Activated CD8-positive, alpha-beta memory T cell treated with anti-CD3 and anti-CD28 coated beads, Interleukin-2, amount 50 U/mL, for 48 hours (primary cell): ENCODE measurements around the gene IQGAP2.

ENCODE experiments used
- DNase-seq: peaks from one replicate; pipeline ENCODE4 v3.0.0-alpha.2; 2020

IQGAP2 gene

GRCh38 chr5:76620166-76620565, 217.1 kb downstream of the IQGAP2 start:
- DNase-seq, result no peak

DNA sequence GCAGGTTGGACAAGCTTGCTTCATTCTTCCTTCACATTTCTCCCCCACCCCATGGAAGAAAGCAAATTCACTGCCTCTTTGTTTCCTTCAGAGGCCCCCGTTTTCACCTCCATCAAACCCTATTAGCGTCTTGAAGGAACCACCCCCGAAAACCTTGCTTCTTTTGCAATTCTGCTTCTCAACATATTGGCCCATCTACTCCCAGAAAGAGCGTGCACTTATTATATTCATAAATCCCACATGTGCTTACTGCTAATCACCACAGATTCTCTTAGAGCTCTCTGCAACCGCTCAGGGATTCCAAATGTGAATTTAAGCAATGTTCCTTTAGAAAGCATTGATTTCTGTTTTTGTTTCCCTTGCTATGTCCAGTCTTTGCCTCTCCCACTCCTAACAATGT, 219.0 kb downstream of the IQGAP2 start:
- DNase-seq, result no peak

DNA sequence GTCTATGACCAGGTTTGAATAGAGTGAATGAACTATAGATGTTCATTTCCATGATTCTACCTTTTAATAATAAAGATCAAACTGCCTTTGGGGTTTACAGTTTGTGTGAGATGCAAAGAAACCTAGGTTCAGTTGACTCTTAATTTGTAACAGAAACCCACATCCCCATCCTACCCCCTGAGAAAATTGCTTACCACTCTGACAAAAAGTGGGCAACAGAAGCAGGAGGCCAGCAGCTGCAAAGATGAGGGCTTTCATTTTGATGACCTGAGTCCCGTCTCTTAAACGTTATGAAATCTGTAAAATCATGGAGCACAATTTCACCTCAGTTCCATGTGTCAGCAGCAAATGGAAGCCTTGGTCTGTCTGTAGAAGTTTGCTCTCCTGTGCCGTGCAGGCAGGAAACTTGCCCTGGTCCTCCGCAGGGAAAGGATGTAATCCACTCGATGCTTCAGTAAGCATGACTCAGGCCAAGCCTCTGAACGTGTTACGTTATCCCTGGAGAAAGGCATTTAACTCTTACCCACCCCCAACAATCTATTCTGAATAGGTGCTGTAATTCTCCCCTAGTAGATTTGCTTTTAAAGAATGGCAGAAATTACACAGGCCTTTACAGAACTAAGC, 220.0 kb downstream of the IQGAP2 start, which contains the start of gene F2RL2:
TSS of gene F2RL2 (minus strand) at position 431 of the 624 bp plus-strand sequence. CDS start at position 258, 173 bp downstream.
- no peak for DNase-seq

GRCh38 chr5:76625087-76625815, 222.2 kb downstream of the IQGAP2 start:
- DNase-seq, result no peak

DNA sequence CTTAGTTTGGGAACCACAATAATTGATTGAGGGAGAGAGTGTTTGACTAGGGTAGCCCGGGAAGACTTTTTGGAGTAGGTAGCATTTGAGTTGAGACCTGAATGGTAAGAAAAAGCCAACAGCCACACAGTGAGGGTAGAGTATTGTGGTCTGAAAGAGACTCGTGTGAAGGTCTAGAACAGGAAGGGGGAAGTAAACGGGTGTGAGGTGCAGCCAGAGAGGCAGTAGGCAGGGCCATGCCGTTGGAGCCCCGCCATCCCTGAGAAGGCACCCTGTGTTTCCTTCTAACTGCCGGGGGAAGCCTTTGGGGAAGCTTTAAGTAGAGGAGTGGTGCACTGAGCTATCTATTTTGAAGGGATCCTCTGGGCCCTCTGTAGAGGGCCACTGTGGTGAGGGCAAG, 223.7 kb downstream of the IQGAP2 start:
- DNase-seq, result no peak

DNA sequence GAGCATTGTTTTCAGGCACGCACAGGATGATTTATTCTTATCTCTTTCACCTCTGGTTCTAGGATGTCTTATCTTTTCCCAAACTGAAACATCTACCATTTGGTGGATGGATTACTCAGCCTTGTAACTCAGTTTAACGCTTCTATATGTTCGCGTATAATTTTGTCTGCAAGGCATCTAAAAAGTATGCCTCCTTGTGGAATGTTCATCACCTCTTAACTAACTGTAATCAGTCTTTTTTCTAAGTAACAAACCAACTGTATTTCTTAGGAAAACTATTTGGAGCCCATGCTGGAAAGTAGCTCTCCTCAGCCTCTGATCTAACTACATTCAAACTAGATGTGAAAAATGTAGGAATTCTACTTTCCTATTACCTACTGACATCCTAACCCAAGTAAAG, 231.6 kb downstream of the IQGAP2 start:
- DNase-seq, result no peak

DNA sequence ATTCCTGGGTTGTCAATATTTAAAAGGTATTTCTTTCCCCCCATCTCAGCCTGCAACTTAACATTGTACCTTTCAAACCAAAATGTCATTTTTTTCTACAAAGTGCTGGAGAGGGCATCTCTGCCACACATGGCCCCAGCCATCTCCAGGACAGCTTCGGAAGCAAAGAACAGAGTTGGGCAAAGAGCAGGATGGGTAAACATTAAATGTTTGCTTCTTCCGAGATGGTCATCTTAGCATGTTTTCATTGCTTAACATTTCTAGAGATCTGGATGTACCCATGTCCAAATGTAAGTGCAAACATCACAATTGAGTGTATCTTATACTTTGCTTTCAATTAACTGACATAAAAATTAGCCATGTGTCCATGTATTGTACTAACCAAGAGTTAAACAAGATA, 234.4 kb downstream of the IQGAP2 start:
- no peak for DNase-seq

DNA sequence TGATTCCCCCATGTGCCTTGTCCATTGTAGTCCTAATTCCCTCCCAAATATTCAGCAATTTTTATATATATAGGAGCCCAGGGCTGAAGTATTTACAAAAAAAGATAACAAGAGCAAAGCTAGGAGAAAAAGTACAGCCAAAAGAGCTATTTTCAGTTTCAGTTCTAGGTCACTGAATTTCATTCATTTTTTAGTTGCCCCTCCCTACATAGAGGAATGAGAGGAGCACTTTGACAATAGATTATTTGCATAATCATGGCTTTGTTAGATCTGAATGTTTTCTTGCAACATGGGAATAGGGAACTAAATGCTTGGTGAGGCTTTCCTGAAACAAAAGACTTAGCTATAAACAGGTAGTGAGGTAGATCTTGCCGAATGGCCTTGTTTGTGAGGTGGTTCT, 235.4 kb downstream of the IQGAP2 start:
- no peak for DNase-seq

- DNase-seq, result peak; percentile 81
Measured at GRCh38 chr5:76641514-76642120, 238.5 kb downstream of the IQGAP2 start.

DNA sequence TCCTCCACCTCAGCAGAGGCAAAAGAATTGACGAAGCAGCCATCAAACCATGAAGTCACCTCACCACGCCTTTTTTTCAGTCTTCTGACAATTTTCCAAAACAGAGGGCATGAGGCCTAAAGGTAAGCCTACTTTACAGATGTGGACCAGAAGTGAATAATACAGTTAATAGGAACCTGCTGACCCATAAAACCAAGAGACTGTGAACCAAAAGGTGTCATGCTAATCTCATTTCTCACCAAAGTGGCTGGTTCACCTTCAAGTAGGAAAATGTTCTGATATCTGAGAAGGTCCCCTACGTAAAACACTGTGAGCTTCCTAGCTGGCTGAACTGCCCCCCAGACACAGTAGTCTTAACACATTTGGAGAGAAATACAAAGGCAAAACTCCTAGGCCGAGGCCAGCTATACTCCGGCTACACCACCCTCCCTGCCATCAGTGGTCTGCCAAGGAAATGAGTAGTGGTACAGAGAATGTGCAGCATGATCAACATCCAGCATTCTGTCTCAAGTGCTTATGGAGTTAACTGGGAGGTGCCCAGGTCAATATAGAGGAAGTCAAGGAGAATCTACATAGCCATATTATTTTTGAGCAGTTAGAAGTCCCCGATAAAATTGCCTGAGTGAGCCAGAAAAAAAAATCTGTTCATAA, 239.4 kb downstream of the IQGAP2 start:
- no peak for DNase-seq

- DNase-seq, result no peak
Measured at GRCh38 chr5:76643371-76643770, 240.3 kb downstream of the IQGAP2 start.

GRCh38 chr5:76649140-76649539, 246.1 kb downstream of the IQGAP2 start:
- no peak for DNase-seq

GRCh38 chr5:76652809-76653414, 249.8 kb downstream of the IQGAP2 start:
- no peak for DNase-seq

DNA sequence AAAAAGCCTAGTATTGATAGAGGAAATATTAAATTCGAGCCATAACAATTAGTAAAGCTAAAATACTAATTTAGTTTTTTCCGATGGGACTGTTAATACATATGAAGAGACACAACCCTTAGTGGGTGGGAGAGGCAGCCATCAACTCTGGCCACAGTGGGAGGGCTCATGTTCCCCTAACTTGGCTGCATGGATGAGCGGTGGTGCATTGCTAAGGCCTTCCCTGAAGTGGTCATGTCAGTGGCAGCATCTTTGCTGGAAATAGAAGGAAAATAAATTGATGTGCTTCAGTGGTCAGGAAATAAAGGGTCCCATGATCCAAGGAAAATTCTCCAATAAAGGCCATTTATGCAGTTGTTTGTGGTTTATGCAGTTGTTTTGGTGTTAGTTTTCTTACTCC, 254.0 kb downstream of the IQGAP2 start:
- no peak for DNase-seq

DNA sequence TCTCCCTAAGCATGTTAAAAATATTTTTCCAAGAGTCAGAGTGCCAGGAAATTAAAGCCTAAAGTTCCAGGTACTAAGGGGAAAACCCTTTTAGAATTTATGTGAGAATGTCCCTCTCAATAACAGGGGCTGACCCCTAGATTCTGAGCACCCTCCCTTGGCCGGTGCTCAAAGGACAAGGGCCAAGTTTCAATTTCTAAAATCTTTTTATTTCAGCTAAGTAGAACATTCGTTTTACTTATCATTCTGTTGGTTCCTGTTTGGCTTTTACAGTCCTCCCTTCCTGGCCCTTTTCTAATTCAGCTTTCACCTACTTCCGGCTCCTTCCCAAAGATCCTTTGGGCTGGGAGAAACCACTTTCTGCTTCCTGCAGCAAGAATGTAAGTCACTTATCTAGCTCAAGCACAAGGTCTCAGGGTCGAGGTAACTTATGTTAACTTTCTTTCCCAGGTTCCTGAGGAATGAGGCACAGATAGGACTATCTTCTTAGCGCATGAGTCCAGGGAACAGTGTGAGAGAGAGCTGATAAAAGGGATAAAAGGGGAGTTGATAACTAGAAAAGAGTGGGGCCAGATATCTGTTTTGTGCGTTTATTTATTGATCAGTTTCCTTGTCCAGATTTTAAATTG, 254.7 kb downstream of the IQGAP2 start:
- no peak for DNase-seq

GRCh38 chr5:76660360-76660759, 257.3 kb downstream of the IQGAP2 start:
- DNase-seq, result no peak

DNA sequence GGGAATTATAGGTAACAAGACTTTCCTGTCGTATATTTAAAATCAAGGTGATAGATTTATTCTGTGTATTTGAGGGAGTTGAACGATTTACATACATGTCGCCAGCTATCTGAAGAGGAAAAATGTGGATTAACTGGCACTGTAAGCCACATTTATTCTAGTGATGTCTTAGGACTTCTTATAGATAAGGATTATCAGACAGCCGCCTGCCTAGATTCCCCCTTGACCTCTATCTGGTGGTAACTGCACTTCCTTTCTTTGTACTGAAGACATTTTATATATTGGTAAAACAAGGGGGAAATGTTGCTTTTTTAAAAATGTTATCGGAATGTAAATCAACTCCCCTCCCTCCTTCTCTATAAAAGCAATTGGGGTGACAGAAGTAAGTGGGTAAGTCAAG, 259.4 kb downstream of the IQGAP2 start:
- no peak for DNase-seq

DNA sequence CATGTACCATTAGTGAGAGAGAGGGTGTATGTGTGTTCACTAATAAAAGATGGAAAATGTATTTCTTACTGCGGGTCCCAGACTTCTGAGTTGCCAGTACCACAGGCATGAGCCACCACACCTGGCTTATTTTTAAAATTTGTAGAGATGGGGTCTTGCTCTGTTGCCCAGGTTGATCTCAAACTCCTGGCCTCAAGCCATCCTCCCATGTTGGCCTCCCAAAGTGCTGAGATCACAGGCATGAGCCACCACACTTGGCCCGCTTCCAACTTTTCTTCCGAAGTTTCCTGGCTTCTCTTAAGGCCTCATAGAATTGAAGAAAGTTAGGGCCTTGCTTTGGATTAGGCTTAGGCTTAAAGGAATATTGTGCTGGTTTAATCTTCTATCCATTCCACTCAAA, 260.5 kb downstream of the IQGAP2 start:
- DNase-seq, result no peak

DNA sequence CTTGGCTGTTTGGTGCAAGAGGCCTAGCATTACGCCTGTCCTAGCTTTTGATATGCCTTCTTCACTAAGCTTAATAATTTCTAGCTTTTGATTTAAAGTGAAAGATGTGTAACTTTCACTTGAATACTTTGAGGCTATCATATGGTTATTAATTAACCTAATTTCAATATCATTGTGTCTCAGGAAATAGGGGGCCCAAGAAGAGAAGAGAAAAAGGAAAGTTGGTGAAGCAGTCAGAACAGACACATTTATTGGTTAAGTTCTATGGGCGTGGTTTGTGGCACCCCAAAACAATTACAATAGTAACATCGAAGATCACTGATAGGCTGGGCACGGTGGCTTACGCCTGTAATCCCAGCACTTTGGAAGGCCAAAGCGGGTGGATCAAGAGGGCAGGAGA, 261.0 kb downstream of the IQGAP2 start:
- no peak for DNase-seq

DNA sequence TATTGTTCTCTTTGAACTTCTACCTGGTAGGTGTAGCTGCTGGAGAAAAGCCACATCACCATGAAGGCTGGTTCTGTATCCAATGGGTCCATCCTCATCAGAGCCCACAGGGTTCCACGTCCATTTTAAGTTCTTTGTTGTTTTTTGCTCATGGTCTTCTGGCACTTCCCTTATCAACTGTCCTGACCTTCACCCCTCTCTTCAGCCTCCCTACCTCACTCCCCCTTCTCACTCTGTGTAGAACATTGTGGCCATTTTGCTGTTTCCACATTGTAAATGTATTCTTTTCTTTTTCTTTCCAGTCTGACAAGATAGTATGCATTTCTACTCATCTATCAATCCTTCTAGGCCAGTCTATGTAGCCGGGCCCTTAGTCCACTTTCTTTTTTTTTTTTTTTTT, 264.4 kb downstream of the IQGAP2 start:
- no peak for DNase-seq

GRCh38 chr5:76669245-76669644, 266.2 kb downstream of the IQGAP2 start:
- DNase-seq, result no peak

DNA sequence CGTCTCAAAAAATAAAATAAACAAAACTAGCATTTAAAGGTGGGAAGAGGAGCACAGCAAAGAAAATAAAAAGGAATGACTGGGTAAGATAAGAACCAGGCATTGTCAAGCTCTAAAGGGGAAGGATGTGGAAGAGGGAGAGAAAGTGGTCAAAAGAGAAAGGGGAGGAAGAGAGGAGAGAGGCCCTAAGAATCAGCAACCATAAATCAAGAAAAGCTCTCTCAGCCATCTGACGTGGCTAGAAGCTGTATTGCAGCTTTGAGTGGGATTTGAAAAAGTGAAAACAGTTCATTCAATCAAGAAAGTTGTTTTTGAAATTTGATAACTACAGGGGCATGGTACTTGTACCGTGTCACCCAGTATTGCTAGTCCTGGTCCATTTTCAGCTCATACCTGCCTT, 267.4 kb downstream of the IQGAP2 start:
- no peak for DNase-seq

- DNase-seq, result no peak
Measured at GRCh38 chr5:76672242-76672641, 269.2 kb downstream of the IQGAP2 start.
